Body of pancreas (tissue), 4 donors: ENCODE data around the gene CTNNA2.

Experiments
- POLR2A ChIP-seq, 3 donors: fragments of 450-650 bp; IDR thresholded peaks; one replicate each; pipeline ENCODE4 v1.6.1; 2016; ENCODE audit warnings: antibody characterized with exemption in 3 of 3, mild to moderate bottlenecking in 2 of 3
- TF ChIP-seq, protein P1 (sequence below), 7 experiments: fragments of 450-650 bp in 4 of 7; fragments of 200-600 bp in 3 of 7; sonication (generic) in 3 of 7; IDR thresholded peaks; one replicate each; pipeline ENCODE4 v1.5.1; 2016 to 2019; ENCODE audit warnings: antibody characterized with exemption in 7 of 7

- TF ChIP-seq, protein P1, sequence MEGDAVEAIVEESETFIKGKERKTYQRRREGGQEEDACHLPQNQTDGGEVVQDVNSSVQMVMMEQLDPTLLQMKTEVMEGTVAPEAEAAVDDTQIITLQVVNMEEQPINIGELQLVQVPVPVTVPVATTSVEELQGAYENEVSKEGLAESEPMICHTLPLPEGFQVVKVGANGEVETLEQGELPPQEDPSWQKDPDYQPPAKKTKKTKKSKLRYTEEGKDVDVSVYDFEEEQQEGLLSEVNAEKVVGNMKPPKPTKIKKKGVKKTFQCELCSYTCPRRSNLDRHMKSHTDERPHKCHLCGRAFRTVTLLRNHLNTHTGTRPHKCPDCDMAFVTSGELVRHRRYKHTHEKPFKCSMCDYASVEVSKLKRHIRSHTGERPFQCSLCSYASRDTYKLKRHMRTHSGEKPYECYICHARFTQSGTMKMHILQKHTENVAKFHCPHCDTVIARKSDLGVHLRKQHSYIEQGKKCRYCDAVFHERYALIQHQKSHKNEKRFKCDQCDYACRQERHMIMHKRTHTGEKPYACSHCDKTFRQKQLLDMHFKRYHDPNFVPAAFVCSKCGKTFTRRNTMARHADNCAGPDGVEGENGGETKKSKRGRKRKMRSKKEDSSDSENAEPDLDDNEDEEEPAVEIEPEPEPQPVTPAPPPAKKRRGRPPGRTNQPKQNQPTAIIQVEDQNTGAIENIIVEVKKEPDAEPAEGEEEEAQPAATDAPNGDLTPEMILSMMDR (IDR thresholded peaks at IDR 0.05): no peak
- TF ChIP-seq POLR2A (IDR thresholded peaks at IDR 0.05): no peak
Observed at GRCh38 chr2:80122675-80123074, 609.8 kb downstream of the CTNNA2 start.
